HUDEP-2 (cell line): ENCODE data around the gene U2AF2.

ENCODE experiments used
- DNase-seq, 76 experiments: peaks; one replicate each; lab custom pipeline; 2025; ENCODE audit not compliant: unreplicated experiment in 76 of 76; lab: John Stamatoyannopoulos, UW

Gene U2AF2

GRCh38 chr19:55654323-55654867 lies 440 bp upstream of the U2AF2 start:
- DNase-seq = peak in 75 of 76 experiments; percentile 76 to 100 (median 100)

- no peak for DNase-seq
Observed at GRCh38 chr19:55655648-55656040, 809 bp downstream of the U2AF2 start.

GRCh38 chr19:55656552-55656951 lies 1.7 kb downstream of the U2AF2 start:
- DNase-seq = no peak

GRCh38 chr19:55656988-55657747 lies 2.3 kb downstream of the U2AF2 start:
- DNase-seq = peak in 5 of 76 experiments; percentile 8 to 33 (median 24)

- no peak for DNase-seq
Observed at GRCh38 chr19:55658846-55659459, 4.1 kb downstream of the U2AF2 start.

GRCh38 chr19:55659822-55660221 lies 5.0 kb downstream of the U2AF2 start:
- no peak for DNase-seq

GRCh38 chr19:55660404-55660803 lies 5.6 kb downstream of the U2AF2 start:
- DNase-seq = no peak

- DNase-seq = no peak
Observed at GRCh38 chr19:55660991-55661390, 6.2 kb downstream of the U2AF2 start.

GRCh38 chr19:55661826-55662225 lies 7.0 kb downstream of the U2AF2 start:
- DNase-seq = no peak

- DNase-seq = no peak
Observed at GRCh38 chr19:55663846-55664536, 9.2 kb downstream of the U2AF2 start.

- DNase-seq = no peak
Observed at GRCh38 chr19:55666343-55667005, 11.6 kb downstream of the U2AF2 start.

- no peak for DNase-seq
Observed at GRCh38 chr19:55667006-55667381, 12.2 kb downstream of the U2AF2 start.

- no peak for DNase-seq
Observed at GRCh38 chr19:55667511-55667910, 12.7 kb downstream of the U2AF2 start.

- no peak for DNase-seq
Observed at GRCh38 chr19:55667958-55668357, 13.1 kb downstream of the U2AF2 start.

- no peak for DNase-seq
Observed at GRCh38 chr19:55668603-55669348, 13.9 kb downstream of the U2AF2 start.

GRCh38 chr19:55669418-55670279 lies 14.8 kb downstream of the U2AF2 start:
- DNase-seq = no peak

- no peak for DNase-seq
Observed at GRCh38 chr19:55670280-55671053, 15.6 kb downstream of the U2AF2 start.

- DNase-seq = no peak
Observed at GRCh38 chr19:55671054-55671378, 16.2 kb downstream of the U2AF2 start.

- peak in 1 of 76 experiments; percentile 18 for DNase-seq
Observed at GRCh38 chr19:55672418-55672817, 17.6 kb downstream of the U2AF2 start.
